Left ventricle myocardium inferior (tissue), 1 donor: ENCODE data around the gene SLC17A4. TPM values are rescaled to one million over a fixed set of nuclear protein-coding genes. Genes with fewer than 3 reads are reported as not detected.

Experiments used
- DNase-seq: peaks from one replicate; pipeline ENCODE4 v3.0.0-alpha.2; 2020
- H3K27ac ChIP-seq: fragments of 200-600 bp; replicated peaks from 2 replicates; pipeline ENCODE4 v1.8.0; 2021
- H3K27me3 ChIP-seq: fragments of 200-600 bp; 2 replicates; pipeline ENCODE4 v1.8.0; 2021; ENCODE audit warnings: low read depth
- H3K36me3 ChIP-seq: fragments of 200-600 bp; 2 replicates; pipeline ENCODE4 v1.8.0; 2021
- H3K4me1 ChIP-seq: fragments of 200-600 bp; 2 replicates; pipeline ENCODE4 v1.8.0; 2021
- H3K4me3 ChIP-seq: fragments of 200-600 bp; 2 replicates; pipeline ENCODE4 v1.8.0; 2021; ENCODE audit warnings: mild to moderate bottlenecking, moderate library complexity
- H3K9me3 ChIP-seq: fragments of 200-600 bp; replicated peaks from 2 replicates; pipeline ENCODE4 v1.8.0; 2021
- intact Hi-C: fragments of 100-400 bp; cut with micrococcal nuclease; formaldehyde crosslinking; loops from one replicate; pipeline ENCODE4 v1.11.0; 2022
- total RNA-seq: library from RNA; stranded (reverse); fragmentation: NEBNext Ultra II Directional; extraction: Animal tissue kit (Norgen Biotek cat#: 25700); gene quantifications from one replicate; pipeline ENCODE4 v1.2.1, GENCODE V29; 2021
- TF ChIP-seq, protein P1 (sequence below): fragments of 200-600 bp; IDR thresholded peaks from 2 replicates; pipeline ENCODE4 v1.8.0; 2021; ENCODE audit warnings: antibody characterized with exemption, mild to moderate bottlenecking, borderline replicate concordance
- donor health status: DM: no; HTN: yes; CAD: no; lungs with severe emphysema.

The SLC17A4 gene
- total RNA-seq, 1 donor from 2014 or later, result not detected

GRCh38 chr6:25816252-25816651 lies 61.7 kb downstream of the SLC17A4 start:
- TF ChIP-seq, protein P1, sequence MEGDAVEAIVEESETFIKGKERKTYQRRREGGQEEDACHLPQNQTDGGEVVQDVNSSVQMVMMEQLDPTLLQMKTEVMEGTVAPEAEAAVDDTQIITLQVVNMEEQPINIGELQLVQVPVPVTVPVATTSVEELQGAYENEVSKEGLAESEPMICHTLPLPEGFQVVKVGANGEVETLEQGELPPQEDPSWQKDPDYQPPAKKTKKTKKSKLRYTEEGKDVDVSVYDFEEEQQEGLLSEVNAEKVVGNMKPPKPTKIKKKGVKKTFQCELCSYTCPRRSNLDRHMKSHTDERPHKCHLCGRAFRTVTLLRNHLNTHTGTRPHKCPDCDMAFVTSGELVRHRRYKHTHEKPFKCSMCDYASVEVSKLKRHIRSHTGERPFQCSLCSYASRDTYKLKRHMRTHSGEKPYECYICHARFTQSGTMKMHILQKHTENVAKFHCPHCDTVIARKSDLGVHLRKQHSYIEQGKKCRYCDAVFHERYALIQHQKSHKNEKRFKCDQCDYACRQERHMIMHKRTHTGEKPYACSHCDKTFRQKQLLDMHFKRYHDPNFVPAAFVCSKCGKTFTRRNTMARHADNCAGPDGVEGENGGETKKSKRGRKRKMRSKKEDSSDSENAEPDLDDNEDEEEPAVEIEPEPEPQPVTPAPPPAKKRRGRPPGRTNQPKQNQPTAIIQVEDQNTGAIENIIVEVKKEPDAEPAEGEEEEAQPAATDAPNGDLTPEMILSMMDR, result no peak
- no peak for DNase-seq
- H3K4me3 ChIP-seq, result no peak overlapping the region
- no peaks in the 10 kb centered on the region for H3K36me3 ChIP-seq
- peaks cover 9% of the 10 kb centered on the region for H3K9me3 ChIP-seq
- peaks cover 3% of the 10 kb centered on the region for H3K27me3 ChIP-seq
- no peaks in the 10 kb centered on the region for H3K4me1 ChIP-seq
- intact Hi-C loops, result no loop called here
- no peak overlapping the region for H3K27ac ChIP-seq

DNA sequence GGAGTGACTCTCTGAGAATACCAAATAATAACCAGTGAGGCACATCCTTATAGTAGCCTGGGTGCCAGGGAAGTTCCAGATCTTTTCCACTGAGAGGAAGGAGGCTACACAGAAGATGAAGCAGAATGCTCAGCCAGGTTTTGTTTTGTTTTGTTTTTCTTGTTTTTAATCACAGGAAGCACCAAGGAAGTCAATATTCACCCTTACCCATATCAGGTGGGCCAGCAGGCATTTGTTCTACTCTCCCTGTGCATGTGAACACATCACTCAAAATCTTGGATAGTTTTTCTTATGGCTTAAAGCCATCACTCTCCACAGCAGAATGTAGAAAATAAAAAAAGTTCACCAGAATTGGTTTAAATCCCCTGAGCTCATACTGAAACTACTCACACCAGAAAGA lies 66.8 kb downstream of the SLC17A4 start:
- Histone ChIP-seq H3K27ac (no peak overlapping the region), H3K4me1 (no peaks in the 10 kb centered on the region), H3K27me3 (no peaks in the 10 kb centered on the region), H3K4me3 (no peak overlapping the region), H3K36me3 (no peaks in the 10 kb centered on the region), H3K9me3 (no peaks in the 10 kb centered on the region)
- intact Hi-C loops, result no loop called here
- no peak for DNase-seq
- TF ChIP-seq, protein P1, result no peak

- DNase-seq, result no peak
- Histone ChIP-seq H3K9me3 (no peaks in the 10 kb centered on the region), H3K27me3 (peaks cover 24% of the 10 kb centered on the region), H3K4me3 (no peak overlapping the region), H3K27ac (no peak overlapping the region), H3K4me1 (no peaks in the 10 kb centered on the region), H3K36me3 (no peaks in the 10 kb centered on the region)
- TF ChIP-seq, protein P1, result no peak
- intact Hi-C loops, result no loop called here
These were observed 74.8 kb downstream of the SLC17A4 start for GRCh38 chr6:25829375-25829774.

GRCh38 chr6:25830458-25830857 lies 75.9 kb downstream of the SLC17A4 start:
- Histone ChIP-seq H3K36me3 (no peaks in the 10 kb centered on the region), H3K4me3 (no peak overlapping the region), H3K4me1 (no peaks in the 10 kb centered on the region), H3K27ac (no peak overlapping the region), H3K9me3 (no peaks in the 10 kb centered on the region), H3K27me3 (peaks cover 24% of the 10 kb centered on the region)
- intact Hi-C loops, result no loop called here
- TF ChIP-seq, protein P1, result no peak
- no peak for DNase-seq

Other genes with a start within 250 kb of the SLC17A4 start
- 1.6 TPM for gene SCGN, start 102.5 kb upstream of the SLC17A4 start, total RNA-seq
- gene SLC17A1, start 77.3 kb downstream of the SLC17A4 start, total RNA-seq, result not detected
- not detected for gene SLC17A3, start 119.5 kb downstream of the SLC17A4 start, total RNA-seq
- gene SLC17A2, start 175.9 kb downstream of the SLC17A4 start, total RNA-seq, result not detected
- 2.2 TPM for gene TRIM38, start 208.1 kb downstream of the SLC17A4 start, total RNA-seq